GM12878 (cell line): ENCODE data around the gene PHACTR3. TPM values are rescaled to one million over a fixed set of nuclear protein-coding genes. Genes with fewer than 3 reads are reported as not detected.
A peak's percentile ranks its signal among the peaks of the same experiment; 100 is the strongest.

Source experiments
- ATAC-seq: fragments of 200-7000 bp; cut with Tn5 transposase; 3 replicates; pipeline ENCODE4 v1.9.1; 2020; ENCODE audit warnings: mild to moderate bottlenecking, moderate library complexity
- BruUV-seq: library from RNA; stranded (reverse); fragments of 400-500 nt; replicated peaks from 2 replicates; lab custom pipeline; 2021; lab: Mats Ljungman, UMichigan
- CTCF ChIA-PET: fragments of 300-600 bp; sonication (Branson Sonifier 250); formaldehyde crosslinking; extraction: SDS; loops from one replicate; lab custom pipeline; 2021; ENCODE audit warnings: inconsistent platforms; lab: Yijun Ruan, JAX
- POLR2A ChIA-PET: fragments of 350-600 bp; formaldehyde crosslinking; extraction: SDS; loops from one replicate; lab custom pipeline; 2021; ENCODE audit warnings: inconsistent platforms; lab: Charles Lee
- RAD21 ChIA-PET: fragments of 300-600 bp; sonication (Branson Sonifier 250); formaldehyde crosslinking; loops from one replicate; lab custom pipeline; 2023; ENCODE audit warnings: antibody characterized with exemption; ENCODE audit not compliant: unreplicated experiment; lab: Charles Lee
- SMC1A ChIA-PET: fragments of 300-600 bp; sonication (Branson Sonifier 250); formaldehyde crosslinking; loops from one replicate; lab custom pipeline; 2023; ENCODE audit not compliant: unreplicated experiment, uncharacterized antibody; lab: Charles Lee
- DNase-seq: peaks from one replicate; pipeline ENCODE4 v3.0.0-alpha.2; 2011; ENCODE audit warnings: low read depth, low spot score
- FAIRE-seq: peaks from 3 replicates; lab custom pipeline; 2011; peaks lifted over from hg19 to GRCh38; lab: Jason Lieb, UNC
- H2AFZ ChIP-seq: 2 replicates; pipeline ENCODE4 v1.6.0; 2011; ENCODE audit warnings: low read depth, low read length, control low read depth; ENCODE audit not compliant: control insufficient read depth
- H3K27ac ChIP-seq: 2 replicates; pipeline ENCODE4 v1.5.1; 2011; ENCODE audit warnings: control low read depth; ENCODE audit not compliant: control insufficient read depth, insufficient read depth
- H3K27me3 ChIP-seq, 2 experiments: replicated peaks in 1 of 2; 2 replicates each; pipeline versions ENCODE4 v1.6.0 to v1.6.1; 2011; ENCODE audit warnings: low read length in 1 of 2; ENCODE audit not compliant: control insufficient read depth in 2 of 2, insufficient read depth in 2 of 2
- H3K36me3 ChIP-seq, 2 experiments: 2 replicates each; pipeline ENCODE4 v1.5.1; 2011; ENCODE audit warnings: low read length in 1 of 2; ENCODE audit not compliant: control insufficient read depth in 2 of 2, insufficient read depth in 2 of 2
- H3K4me1 ChIP-seq: 2 replicates; pipeline ENCODE4 v1.6.1; 2011; ENCODE audit warnings: mild to moderate bottlenecking, low read length, moderate library complexity, mixed read lengths; ENCODE audit not compliant: control insufficient read depth, insufficient read depth
- H3K4me2 ChIP-seq: 2 replicates; pipeline ENCODE4 v1.6.0; 2011; ENCODE audit warnings: control low read depth; ENCODE audit not compliant: control insufficient read depth, insufficient read depth
- H3K4me3 ChIP-seq: fragments of 200-600 bp; sonication (generic); 2 replicates; pipeline ENCODE4 v1.5.1; 2016
- H3K79me2 ChIP-seq: 2 replicates; pipeline ENCODE4 v1.6.0; 2011; ENCODE audit warnings: low read length; ENCODE audit not compliant: control insufficient read depth, insufficient read depth
- H3K9ac ChIP-seq: 2 replicates; pipeline ENCODE4 v1.8.0; 2011; ENCODE audit warnings: low read length, control low read depth, mixed read lengths; ENCODE audit not compliant: control insufficient read depth, insufficient read depth
- H3K9me3 ChIP-seq: replicated peaks from 3 replicates; pipeline ENCODE4 v1.5.1; 2011; ENCODE audit warnings: mild to moderate bottlenecking, low read length; ENCODE audit not compliant: control insufficient read depth, insufficient read depth
- H4K20me1 ChIP-seq: 2 replicates; pipeline ENCODE4 v1.6.0; 2011; ENCODE audit not compliant: control insufficient read depth, insufficient read depth
- NFYB ChIP-seq: IDR thresholded peaks from 2 replicates; pipeline ENCODE4 v1.6.1; 2011; ENCODE audit warnings: low read depth, mild to moderate bottlenecking, low read length, improper control_type of control experiment, moderate library complexity; ENCODE audit not compliant: insufficient read depth
- TCF3 ChIP-seq: IDR thresholded peaks from 2 replicates; pipeline ENCODE4 v1.6.1; 2012; ENCODE audit warnings: low read depth, mild to moderate bottlenecking, low read length, borderline replicate concordance; ENCODE audit not compliant: insufficient read depth
- WGBS: methylation state at CpG from one replicate; pipeline ENCODE4 v1.1.6; 2016; ENCODE audit warnings: low lambda C conversion rate; ENCODE audit not compliant: insufficient replicate concordance, insufficient coverage; ENCODE audit errors: missing lambda C conversion rate; 5-methylcytosine and 5-hydroxymethylcytosine counted together
- in situ Hi-C: fragments of 300-500 bp; cut with MboI; formaldehyde crosslinking; loops from 9 replicates; pipeline ENCODE4 v1.14.3; 2018; ENCODE audit warnings: mixed read lengths
- intact Hi-C: fragments of 100-400 bp; cut with micrococcal nuclease; formaldehyde crosslinking; loops from one replicate; pipeline ENCODE4 v1.14.2; 2022; ENCODE audit not compliant: unreplicated experiment
- polyA plus RNA-seq, 11 experiments: library from polyadenylated mRNA; depleted of rRNA in 4 of 11; unstranded in 6 of 11; stranded (reverse) in 5 of 11; fragments of >200 nt; fragmentation: Nextera tagmentation in 4 of 11; fragmentation: Illumina TruSeq in 1 of 11; extraction: Ambion mirVana in 4 of 11; extraction: Trizol in 1 of 11; gene quantifications; 1 replicate in 1 of 11; 2 replicates in 10 of 11; pipeline versions ENCODE4 v1.2.1 to v1.2.3, GENCODE V29; 2011 to 2016; ENCODE audit warnings: inconsistent platforms in 2 of 11, missing spikeins in 2 of 11, low read depth in 1 of 11
- total RNA-seq, 4 experiments: library from RNA; depleted of rRNA in 3 of 4; stranded (reverse); fragments of >200 nt in 3 of 4; fragmentation: Illumina TruSeq in 1 of 4; extraction: Trizol in 1 of 4; gene quantifications; 2 replicates each; pipeline versions ENCODE4 v1.2.1 to v1.2.3, GENCODE V29; 2013 to 2021
- TF ChIP-seq, protein P1 (sequence below): IDR thresholded peaks from 2 replicates; pipeline ENCODE4 v1.6.1; 2011; ENCODE audit warnings: mild to moderate bottlenecking, low read depth, low read length, moderate library complexity; ENCODE audit not compliant: insufficient replicate concordance
- TF ChIP-seq, protein P2 (sequence below): IDR thresholded peaks from 2 replicates; pipeline ENCODE4 v1.6.1; 2012; ENCODE audit warnings: improper control_type of control experiment, low read depth, low read length; ENCODE audit not compliant: insufficient replicate concordance
- TF ChIP-seq, protein P3 (sequence below): IDR thresholded peaks from 2 replicates; pipeline ENCODE4 v1.6.1; 2011; ENCODE audit warnings: borderline replicate concordance, low read depth, mild to moderate bottlenecking, moderate library complexity, low read length; ENCODE audit not compliant: insufficient read depth, poor library complexity, severe bottlenecking

Gene PHACTR3
- total and polyA plus RNA-seq, 10 of the 15 experiments (the other 5 are each of a cell fraction or from before 2014, with no cell fraction given): 0.17 to 2.7 (median 0.27) TPM; not detected in 1

DNA sequence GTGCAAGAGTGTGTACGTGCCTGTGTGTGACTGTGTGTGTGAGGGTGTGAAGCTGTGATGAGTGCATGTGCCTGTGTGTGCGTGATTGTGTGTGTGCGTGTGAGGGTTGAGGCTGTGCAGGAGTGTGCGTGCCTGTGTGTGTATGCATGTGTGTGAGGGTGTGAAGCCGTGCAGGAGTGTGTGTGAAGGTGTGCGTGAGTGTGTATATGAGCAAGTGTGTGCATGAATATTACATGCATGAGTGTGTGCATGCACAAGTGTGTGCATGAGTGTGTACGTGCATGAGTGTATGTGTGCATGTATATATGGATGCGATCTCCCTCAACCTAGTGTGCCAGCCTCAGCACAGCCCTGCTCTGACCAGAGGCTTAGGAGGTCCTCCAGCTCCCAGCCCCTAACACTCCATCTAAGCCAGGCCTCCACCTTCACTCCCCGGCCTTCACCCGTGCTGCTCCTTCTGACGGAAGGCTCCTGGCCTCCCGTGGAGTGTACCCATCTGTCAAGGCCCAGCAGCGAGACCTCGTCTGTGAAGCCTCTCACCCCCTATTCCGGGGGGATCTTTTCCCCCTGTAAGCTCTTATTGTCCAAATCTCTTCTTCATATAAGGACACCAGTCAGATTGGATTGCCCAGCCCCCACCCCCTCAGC, 19.9 kb upstream of the PHACTR3 start:
- no peak overlapping the region for H3K9ac ChIP-seq
- no TSS peak for BruUV-seq
- no peaks in the 10 kb centered on the region for H3K9me3 ChIP-seq
- no peaks in the 10 kb centered on the region for H3K4me1 ChIP-seq
- ChIA-PET RAD21 (no interaction called here), SMC1A (no interaction called here), CTCF (no interaction called here), POLR2A (no interaction called here)
- peaks cover 0 to 1% of the 10 kb centered on the region in 2 experiments; a peak in 1 of 4 replicates for H3K27me3 ChIP-seq
- TF ChIP-seq, protein P1, sequence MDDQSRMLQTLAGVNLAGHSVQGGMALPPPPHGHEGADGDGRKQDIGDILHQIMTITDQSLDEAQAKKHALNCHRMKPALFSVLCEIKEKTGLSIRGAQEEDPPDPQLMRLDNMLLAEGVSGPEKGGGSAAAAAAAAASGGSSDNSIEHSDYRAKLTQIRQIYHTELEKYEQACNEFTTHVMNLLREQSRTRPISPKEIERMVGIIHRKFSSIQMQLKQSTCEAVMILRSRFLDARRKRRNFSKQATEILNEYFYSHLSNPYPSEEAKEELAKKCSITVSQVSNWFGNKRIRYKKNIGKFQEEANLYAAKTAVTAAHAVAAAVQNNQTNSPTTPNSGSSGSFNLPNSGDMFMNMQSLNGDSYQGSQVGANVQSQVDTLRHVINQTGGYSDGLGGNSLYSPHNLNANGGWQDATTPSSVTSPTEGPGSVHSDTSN: peak; percentile 5
- TF ChIP-seq NFYB: no peak
- 0 out of 2 replicates have a peak, but pooled peaks have one; percentile 28 for TF ChIP-seq TCF3
- TF ChIP-seq, protein P2, sequence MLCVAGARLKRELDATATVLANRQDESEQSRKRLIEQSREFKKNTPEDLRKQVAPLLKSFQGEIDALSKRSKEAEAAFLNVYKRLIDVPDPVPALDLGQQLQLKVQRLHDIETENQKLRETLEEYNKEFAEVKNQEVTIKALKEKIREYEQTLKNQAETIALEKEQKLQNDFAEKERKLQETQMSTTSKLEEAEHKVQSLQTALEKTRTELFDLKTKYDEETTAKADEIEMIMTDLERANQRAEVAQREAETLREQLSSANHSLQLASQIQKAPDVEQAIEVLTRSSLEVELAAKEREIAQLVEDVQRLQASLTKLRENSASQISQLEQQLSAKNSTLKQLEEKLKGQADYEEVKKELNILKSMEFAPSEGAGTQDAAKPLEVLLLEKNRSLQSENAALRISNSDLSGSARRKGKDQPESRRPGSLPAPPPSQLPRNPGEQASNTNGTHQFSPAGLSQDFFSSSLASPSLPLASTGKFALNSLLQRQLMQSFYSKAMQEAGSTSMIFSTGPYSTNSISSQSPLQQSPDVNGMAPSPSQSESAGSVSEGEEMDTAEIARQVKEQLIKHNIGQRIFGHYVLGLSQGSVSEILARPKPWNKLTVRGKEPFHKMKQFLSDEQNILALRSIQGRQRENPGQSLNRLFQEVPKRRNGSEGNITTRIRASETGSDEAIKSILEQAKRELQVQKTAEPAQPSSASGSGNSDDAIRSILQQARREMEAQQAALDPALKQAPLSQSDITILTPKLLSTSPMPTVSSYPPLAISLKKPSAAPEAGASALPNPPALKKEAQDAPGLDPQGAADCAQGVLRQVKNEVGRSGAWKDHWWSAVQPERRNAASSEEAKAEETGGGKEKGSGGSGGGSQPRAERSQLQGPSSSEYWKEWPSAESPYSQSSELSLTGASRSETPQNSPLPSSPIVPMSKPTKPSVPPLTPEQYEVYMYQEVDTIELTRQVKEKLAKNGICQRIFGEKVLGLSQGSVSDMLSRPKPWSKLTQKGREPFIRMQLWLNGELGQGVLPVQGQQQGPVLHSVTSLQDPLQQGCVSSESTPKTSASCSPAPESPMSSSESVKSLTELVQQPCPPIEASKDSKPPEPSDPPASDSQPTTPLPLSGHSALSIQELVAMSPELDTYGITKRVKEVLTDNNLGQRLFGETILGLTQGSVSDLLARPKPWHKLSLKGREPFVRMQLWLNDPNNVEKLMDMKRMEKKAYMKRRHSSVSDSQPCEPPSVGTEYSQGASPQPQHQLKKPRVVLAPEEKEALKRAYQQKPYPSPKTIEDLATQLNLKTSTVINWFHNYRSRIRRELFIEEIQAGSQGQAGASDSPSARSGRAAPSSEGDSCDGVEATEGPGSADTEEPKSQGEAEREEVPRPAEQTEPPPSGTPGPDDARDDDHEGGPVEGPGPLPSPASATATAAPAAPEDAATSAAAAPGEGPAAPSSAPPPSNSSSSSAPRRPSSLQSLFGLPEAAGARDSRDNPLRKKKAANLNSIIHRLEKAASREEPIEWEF: no peak
- TF ChIP-seq, protein P3, sequence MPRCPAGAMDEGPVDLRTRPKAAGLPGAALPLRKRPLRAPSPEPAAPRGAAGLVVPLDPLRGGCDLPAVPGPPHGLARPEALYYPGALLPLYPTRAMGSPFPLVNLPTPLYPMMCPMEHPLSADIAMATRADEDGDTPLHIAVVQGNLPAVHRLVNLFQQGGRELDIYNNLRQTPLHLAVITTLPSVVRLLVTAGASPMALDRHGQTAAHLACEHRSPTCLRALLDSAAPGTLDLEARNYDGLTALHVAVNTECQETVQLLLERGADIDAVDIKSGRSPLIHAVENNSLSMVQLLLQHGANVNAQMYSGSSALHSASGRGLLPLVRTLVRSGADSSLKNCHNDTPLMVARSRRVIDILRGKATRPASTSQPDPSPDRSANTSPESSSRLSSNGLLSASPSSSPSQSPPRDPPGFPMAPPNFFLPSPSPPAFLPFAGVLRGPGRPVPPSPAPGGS: peak; percentile 83
- intact Hi-C loops (no loop called here), in situ Hi-C loops (no loop called here)
- no peak for DNase-seq
- no peaks in the 10 kb centered on the region for H3K36me3 ChIP-seq
- H3K27ac ChIP-seq: no peak overlapping the region
- peak; percentile 7 for FAIRE-seq
- 43% methylated on average over 15 of the region's 15 CpGs for WGBS
- H3K4me3 ChIP-seq: no peak overlapping the region
- no peak overlapping the region for H2AFZ ChIP-seq
- H3K4me2 ChIP-seq: no peak overlapping the region
- no peaks in the 10 kb centered on the region for H4K20me1 ChIP-seq
- H3K79me2 ChIP-seq: no peaks in the 10 kb centered on the region
- no peak for ATAC-seq
